ENCODE data around the gene DMRTB1. TPM values are rescaled to one million over a fixed set of nuclear protein-coding genes. Genes with fewer than 3 reads are reported as not detected.

DMRTB1 gene
- total RNA-seq, 1 experiment from 2014 or later, result not detected

DNA sequence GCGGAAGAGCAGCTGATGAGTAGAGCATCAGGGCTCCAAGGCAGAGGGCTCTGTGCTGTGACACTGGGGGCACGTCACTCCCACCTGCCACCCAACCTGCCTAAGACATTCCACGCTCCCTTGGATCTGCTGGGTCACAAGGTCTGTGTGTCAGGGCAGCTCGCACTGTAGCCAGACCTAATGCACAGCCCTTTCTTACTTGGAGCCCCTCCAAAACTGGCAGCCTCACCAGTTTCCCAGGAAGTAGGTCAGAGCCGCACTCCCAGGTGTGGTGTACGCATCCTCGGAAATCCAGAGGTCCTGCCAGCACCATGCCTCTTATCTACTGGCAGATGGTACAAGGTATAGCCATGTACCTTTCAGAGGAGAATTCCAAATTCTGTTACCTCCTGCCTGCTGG, 22.3 kb downstream of the DMRTB1 start:
- BruUV-seq (replicated peaks), result no TSS peak
- ChIA-PET POLR2A (no interaction called here), CTCF (no interaction called here)
- H3K9me3 ChIP-seq (ENCODE audit: control insufficient read depth, insufficient read depth, low read depth, low read length), result no peaks in the 10 kb centered on the region
- no peak overlapping the region for H3K27ac ChIP-seq (ENCODE audit: low read length)
- ATAC-seq, result no peak
- DNase-seq (ENCODE audit: low read depth, low spot score), result no peak
- TF ChIP-seq, protein P1, sequence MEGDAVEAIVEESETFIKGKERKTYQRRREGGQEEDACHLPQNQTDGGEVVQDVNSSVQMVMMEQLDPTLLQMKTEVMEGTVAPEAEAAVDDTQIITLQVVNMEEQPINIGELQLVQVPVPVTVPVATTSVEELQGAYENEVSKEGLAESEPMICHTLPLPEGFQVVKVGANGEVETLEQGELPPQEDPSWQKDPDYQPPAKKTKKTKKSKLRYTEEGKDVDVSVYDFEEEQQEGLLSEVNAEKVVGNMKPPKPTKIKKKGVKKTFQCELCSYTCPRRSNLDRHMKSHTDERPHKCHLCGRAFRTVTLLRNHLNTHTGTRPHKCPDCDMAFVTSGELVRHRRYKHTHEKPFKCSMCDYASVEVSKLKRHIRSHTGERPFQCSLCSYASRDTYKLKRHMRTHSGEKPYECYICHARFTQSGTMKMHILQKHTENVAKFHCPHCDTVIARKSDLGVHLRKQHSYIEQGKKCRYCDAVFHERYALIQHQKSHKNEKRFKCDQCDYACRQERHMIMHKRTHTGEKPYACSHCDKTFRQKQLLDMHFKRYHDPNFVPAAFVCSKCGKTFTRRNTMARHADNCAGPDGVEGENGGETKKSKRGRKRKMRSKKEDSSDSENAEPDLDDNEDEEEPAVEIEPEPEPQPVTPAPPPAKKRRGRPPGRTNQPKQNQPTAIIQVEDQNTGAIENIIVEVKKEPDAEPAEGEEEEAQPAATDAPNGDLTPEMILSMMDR (IDR thresholded peaks at IDR 0.05), result no peak
- TF ChIP-seq POLR2AphosphoS5 (IDR thresholded peaks at IDR 0.05; ENCODE audit: low read depth, low read length), result no peak
- TF ChIP-seq TCF7L2 (IDR thresholded peaks at IDR 0.05; ENCODE audit: low read depth, low read length), result no peak
- TF ChIP-seq SIN3A (IDR thresholded peaks at IDR 0.05; ENCODE audit: borderline replicate concordance, insufficient read depth, low read depth, low read length), result no peak
- TF ChIP-seq, protein P2, sequence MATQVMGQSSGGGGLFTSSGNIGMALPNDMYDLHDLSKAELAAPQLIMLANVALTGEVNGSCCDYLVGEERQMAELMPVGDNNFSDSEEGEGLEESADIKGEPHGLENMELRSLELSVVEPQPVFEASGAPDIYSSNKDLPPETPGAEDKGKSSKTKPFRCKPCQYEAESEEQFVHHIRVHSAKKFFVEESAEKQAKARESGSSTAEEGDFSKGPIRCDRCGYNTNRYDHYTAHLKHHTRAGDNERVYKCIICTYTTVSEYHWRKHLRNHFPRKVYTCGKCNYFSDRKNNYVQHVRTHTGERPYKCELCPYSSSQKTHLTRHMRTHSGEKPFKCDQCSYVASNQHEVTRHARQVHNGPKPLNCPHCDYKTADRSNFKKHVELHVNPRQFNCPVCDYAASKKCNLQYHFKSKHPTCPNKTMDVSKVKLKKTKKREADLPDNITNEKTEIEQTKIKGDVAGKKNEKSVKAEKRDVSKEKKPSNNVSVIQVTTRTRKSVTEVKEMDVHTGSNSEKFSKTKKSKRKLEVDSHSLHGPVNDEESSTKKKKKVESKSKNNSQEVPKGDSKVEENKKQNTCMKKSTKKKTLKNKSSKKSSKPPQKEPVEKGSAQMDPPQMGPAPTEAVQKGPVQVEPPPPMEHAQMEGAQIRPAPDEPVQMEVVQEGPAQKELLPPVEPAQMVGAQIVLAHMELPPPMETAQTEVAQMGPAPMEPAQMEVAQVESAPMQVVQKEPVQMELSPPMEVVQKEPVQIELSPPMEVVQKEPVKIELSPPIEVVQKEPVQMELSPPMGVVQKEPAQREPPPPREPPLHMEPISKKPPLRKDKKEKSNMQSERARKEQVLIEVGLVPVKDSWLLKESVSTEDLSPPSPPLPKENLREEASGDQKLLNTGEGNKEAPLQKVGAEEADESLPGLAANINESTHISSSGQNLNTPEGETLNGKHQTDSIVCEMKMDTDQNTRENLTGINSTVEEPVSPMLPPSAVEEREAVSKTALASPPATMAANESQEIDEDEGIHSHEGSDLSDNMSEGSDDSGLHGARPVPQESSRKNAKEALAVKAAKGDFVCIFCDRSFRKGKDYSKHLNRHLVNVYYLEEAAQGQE (IDR thresholded peaks at IDR 0.05; ENCODE audit: insufficient read depth in 1 of 2, low read depth in 2 of 2, low read length in 1 of 2), result no peak
- no peak overlapping the region for H3K4me3 ChIP-seq (ENCODE audit: low read depth in 2 of 2, low read length in 2 of 2)
- no peaks in the 10 kb centered on the region for H3K4me1 ChIP-seq (ENCODE audit: control insufficient read depth, insufficient read depth, low read length)
- no peaks in the 10 kb centered on the region for H3K36me3 ChIP-seq (ENCODE audit: control insufficient read depth, insufficient read depth, low read length)
- intact Hi-C loops (cut with micrococcal nuclease; ENCODE audit: unreplicated experiment) (no loop called here), in situ Hi-C loops (cut with HindIII; ENCODE audit: low pct_unique_long_range_greater_than_20kb, low sequenced_read_pairs) (no loop called here)
- no peaks in the 10 kb centered on the region; the same call in 1 of the 2 replicates for H3K27me3 ChIP-seq (ENCODE audit: control insufficient read depth, insufficient read depth, low read length)

DNA sequence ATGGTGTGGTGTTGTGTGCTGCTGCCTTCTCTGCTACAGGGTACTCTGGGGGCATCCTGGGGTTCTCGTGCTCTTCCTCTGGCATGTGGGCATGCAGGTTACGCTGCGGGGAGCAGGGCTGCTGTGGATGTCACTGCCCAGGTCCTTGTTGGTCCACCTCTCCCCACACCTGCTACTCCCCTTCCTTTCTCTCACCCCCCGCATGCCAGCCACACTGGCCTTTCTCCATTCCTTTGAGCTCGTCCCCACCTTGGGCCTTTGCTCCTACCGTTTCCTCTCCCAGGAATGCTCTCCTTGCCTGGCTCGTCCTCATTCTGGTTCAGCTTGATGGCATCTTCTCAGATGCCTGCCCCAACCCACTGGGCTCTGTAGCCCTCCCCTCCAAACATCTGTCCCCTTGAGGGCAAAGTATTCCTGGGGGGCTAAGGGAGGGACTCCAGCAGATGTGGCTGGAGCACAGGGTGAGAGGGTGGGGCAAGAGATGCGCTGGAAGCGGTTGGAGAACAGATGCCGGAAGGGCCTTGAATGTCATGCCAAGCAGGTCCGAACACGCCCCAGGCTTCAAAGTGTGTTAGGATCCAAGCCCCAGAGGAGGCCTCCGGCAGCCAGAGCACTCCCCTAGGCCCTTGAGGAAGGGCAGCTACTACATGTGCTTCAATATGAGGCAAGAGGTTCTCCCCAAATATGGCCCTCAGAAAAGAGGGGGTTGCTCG, 23.4 kb downstream of the DMRTB1 start:
- no peak for ATAC-seq
- TF ChIP-seq, protein P1 (IDR thresholded peaks at IDR 0.05), result no peak
- no peaks in the 10 kb centered on the region for H3K4me1 ChIP-seq (ENCODE audit: control insufficient read depth, insufficient read depth, low read length)
- ChIA-PET CTCF (no interaction called here), POLR2A (no interaction called here)
- H3K9me3 ChIP-seq (ENCODE audit: control insufficient read depth, insufficient read depth, low read depth, low read length), result no peaks in the 10 kb centered on the region
- H3K27ac ChIP-seq (ENCODE audit: low read length), result no peak overlapping the region
- in situ Hi-C loops (cut with HindIII; ENCODE audit: low pct_unique_long_range_greater_than_20kb, low sequenced_read_pairs), result no loop called here
- no peak for DNase-seq (ENCODE audit: low read depth, low spot score)
- no peak overlapping the region for H3K4me3 ChIP-seq (ENCODE audit: low read depth in 2 of 2, low read length in 2 of 2)
- H3K27me3 ChIP-seq (ENCODE audit: control insufficient read depth, insufficient read depth, low read length), result peaks cover 3% of the 10 kb centered on the region; the same call in 1 of the 2 replicates
- BruUV-seq (replicated peaks), result no TSS peak
- H3K36me3 ChIP-seq (ENCODE audit: control insufficient read depth, insufficient read depth, low read length), result no peaks in the 10 kb centered on the region
- intact Hi-C loops (cut with micrococcal nuclease; ENCODE audit: unreplicated experiment), result no loop called here
